ENCODE measurements around the gene NOVA1. TPM values are rescaled to one million over a fixed set of nuclear protein-coding genes. Genes with fewer than 3 reads are reported as not detected.

NOVA1 gene
- polyA plus RNA-seq, 2 of the 4 experiments (the other 2 are of a cell fraction), result 5.1 to 9.8 TPM

GRCh38 chr14:26403760-26404159, 194.1 kb downstream of the NOVA1 start:
- 9% methylated on average over 3 of the region's 3 CpGs for WGBS (ENCODE audit: missing lambda C conversion rate)
- H3K9me3 ChIP-seq, result no peaks in the 10 kb centered on the region
- no peak for ATAC-seq

DNA sequence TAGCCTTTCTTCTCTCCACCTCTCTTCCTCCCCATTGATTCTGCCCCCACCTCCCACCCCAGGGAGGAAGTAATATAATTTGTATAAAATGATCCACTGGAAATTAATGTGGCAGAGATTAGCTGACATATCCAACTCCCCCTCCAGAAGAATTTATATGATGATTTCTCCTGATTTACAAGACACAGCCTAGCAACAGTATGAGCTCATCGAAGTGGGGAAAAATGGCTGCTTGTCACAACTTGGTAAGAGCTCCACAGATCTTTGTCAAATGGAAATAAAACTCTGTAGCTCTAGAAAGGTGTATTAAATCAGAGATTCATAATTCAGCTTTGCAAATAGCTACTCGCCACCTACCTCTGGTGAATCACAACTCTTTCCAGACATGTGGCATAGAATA, 195.7 kb downstream of the NOVA1 start:
- DNase-seq (ENCODE audit: low read depth in 1 of 2, low spot score in 1 of 2) (no peak), FAIRE-seq (no peak), ATAC-seq (no peak)
- no peak overlapping the region for H3K27ac ChIP-seq
- no peaks in the 10 kb centered on the region for H3K9me3 ChIP-seq
- CTCF ChIA-PET, result interaction anchor here (0.7 kb wide), 1 partner anchor 784 kb away, joined by 3 read pairs; no protein-coding TSS in a partner anchor
- TF ChIP-seq KDM1A (IDR thresholded peaks at IDR 0.05; ENCODE audit: low read depth) (no peak), ESRRA (IDR thresholded peaks at IDR 0.05; ENCODE audit: borderline replicate concordance, low read length) (no peak), CHD2 (IDR thresholded peaks at IDR 0.05; ENCODE audit: low read length, partially characterized antibody) (no peak), HEYL (CRISPR knock-in tag; IDR thresholded peaks at IDR 0.05) (no peak), NPAS2 (CRISPR knock-in tag; IDR thresholded peaks at IDR 0.05; ENCODE audit: borderline replicate concordance) (no peak), SREBF2 (IDR thresholded peaks at IDR 0.05) (no peak), MYC (IDR thresholded peaks at IDR 0.05; ENCODE audit: borderline replicate concordance, low read length) (no peak), POLR2A (IDR thresholded peaks at IDR 0.05; ENCODE audit: low read length) (no peak), E2F6 (IDR thresholded peaks at IDR 0.05; ENCODE audit: borderline replicate concordance, low read depth) (no peak), RCOR1 (IDR thresholded peaks at IDR 0.05; ENCODE audit: low read depth, low read length) (no peak), HOXB13 (CRISPR knock-in tag; IDR thresholded peaks at IDR 0.05; ENCODE audit: low read depth) (no peak), RAD21 (conservative IDR thresholded peaks at IDR 0.05 in 1 of 2, IDR thresholded peaks at IDR 0.05 in 1 of 2) (no peak), TP53 (CRISPR knock-in tag; IDR thresholded peaks at IDR 0.05) (no peak), ZC3H11A (IDR thresholded peaks at IDR 0.05) (no peak), CBX8 (IDR thresholded peaks at IDR 0.05) (no peak)
- TF ChIP-seq, protein P1, sequence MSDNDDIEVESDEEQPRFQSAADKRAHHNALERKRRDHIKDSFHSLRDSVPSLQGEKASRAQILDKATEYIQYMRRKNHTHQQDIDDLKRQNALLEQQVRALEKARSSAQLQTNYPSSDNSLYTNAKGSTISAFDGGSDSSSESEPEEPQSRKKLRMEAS (IDR thresholded peaks at IDR 0.05), result no peak
- TF ChIP-seq, protein P2, sequence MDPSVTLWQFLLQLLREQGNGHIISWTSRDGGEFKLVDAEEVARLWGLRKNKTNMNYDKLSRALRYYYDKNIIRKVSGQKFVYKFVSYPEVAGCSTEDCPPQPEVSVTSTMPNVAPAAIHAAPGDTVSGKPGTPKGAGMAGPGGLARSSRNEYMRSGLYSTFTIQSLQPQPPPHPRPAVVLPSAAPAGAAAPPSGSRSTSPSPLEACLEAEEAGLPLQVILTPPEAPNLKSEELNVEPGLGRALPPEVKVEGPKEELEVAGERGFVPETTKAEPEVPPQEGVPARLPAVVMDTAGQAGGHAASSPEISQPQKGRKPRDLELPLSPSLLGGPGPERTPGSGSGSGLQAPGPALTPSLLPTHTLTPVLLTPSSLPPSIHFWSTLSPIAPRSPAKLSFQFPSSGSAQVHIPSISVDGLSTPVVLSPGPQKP (IDR thresholded peaks at IDR 0.05; ENCODE audit: low read depth, low read length), result no peak
- TF ChIP-seq, protein P3, sequence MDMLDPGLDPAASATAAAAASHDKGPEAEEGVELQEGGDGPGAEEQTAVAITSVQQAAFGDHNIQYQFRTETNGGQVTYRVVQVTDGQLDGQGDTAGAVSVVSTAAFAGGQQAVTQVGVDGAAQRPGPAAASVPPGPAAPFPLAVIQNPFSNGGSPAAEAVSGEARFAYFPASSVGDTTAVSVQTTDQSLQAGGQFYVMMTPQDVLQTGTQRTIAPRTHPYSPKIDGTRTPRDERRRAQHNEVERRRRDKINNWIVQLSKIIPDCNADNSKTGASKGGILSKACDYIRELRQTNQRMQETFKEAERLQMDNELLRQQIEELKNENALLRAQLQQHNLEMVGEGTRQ (IDR thresholded peaks at IDR 0.05), result no peak
- TF ChIP-seq, protein P4, sequence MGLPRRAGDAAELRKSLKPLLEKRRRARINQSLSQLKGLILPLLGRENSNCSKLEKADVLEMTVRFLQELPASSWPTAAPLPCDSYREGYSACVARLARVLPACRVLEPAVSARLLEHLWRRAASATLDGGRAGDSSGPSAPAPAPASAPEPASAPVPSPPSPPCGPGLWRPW (IDR thresholded peaks at IDR 0.05), result no peak
- H3K4me2 ChIP-seq, result no peak overlapping the region
- POLR2A ChIA-PET, result no interaction called here
- no peak overlapping the region for H3K4me3 ChIP-seq
- WGBS (ENCODE audit: missing lambda C conversion rate), result 57% methylated on average over 2 of the region's 2 CpGs
- no peaks in the 10 kb centered on the region for H3K4me1 ChIP-seq

More at GRCh38 chr14:26403760-26404159, 194.1 kb downstream of the NOVA1 start:
- TF ChIP-seq KDM5A (IDR thresholded peaks at IDR 0.05), result no peak
- no peak for TF ChIP-seq CBX2 (IDR thresholded peaks at IDR 0.05; ENCODE audit: borderline replicate concordance, low read depth)
- TF ChIP-seq NPAS2 (CRISPR knock-in tag; IDR thresholded peaks at IDR 0.05; ENCODE audit: borderline replicate concordance), result no peak
- TF ChIP-seq MYC (IDR thresholded peaks at IDR 0.05; ENCODE audit: borderline replicate concordance, low read length), result no peak
- no peak for TF ChIP-seq PHF8 (IDR thresholded peaks at IDR 0.05; ENCODE audit: borderline replicate concordance, low read depth)
- TF ChIP-seq CHD4 (IDR thresholded peaks at IDR 0.05; ENCODE audit: borderline replicate concordance), result no peak
- Histone ChIP-seq H3K4me1 (no peaks in the 10 kb centered on the region), H3K4me3 (no peak overlapping the region), H3K27ac (no peak overlapping the region), H3K4me2 (no peak overlapping the region)
- CTCF ChIA-PET, result no interaction called here
- POLR2A ChIA-PET, result no interaction called here
- DNase-seq (ENCODE audit: low read depth in 1 of 2, low spot score in 1 of 2) (no peak), FAIRE-seq (no peak)
